Natural killer cell (primary cell): ENCODE measurements around the gene MRO. TPM values are rescaled to one million over a fixed set of nuclear protein-coding genes. Genes with fewer than 3 reads are reported as not detected.

Experiments
- ATAC-seq, 3 donors: fragments of 150-1000 bp in 2 of 3; fragments of 200-7000 bp in 1 of 3; cut with Tn5 transposase; 1 replicate in 1 of 3; 2 replicates in 2 of 3; pipeline ENCODE4 v1.10.0; 2021; ENCODE audit warnings: mild to moderate bottlenecking in 2 of 3, moderate library complexity in 2 of 3
- DNase-seq, 2 donors: peaks; one replicate each; pipeline versions ENCODE4 v3.0.0 to v3.0.0-alpha.2; 2013 to 2021; ENCODE audit warnings: mixed read lengths in 1 of 2
- H3K27ac ChIP-seq: one replicate; pipeline ENCODE4 v1.5.1; 2013; ENCODE audit warnings: mild to moderate bottlenecking, low read length
- H3K27me3 ChIP-seq: one replicate; pipeline ENCODE4 v1.6.1; 2013; ENCODE audit warnings: low read length; ENCODE audit not compliant: control insufficient read depth, insufficient read depth
- H3K36me3 ChIP-seq: one replicate; pipeline ENCODE4 v1.6.1; 2013; ENCODE audit warnings: low read length; ENCODE audit not compliant: control insufficient read depth, insufficient read depth
- H3K4me1 ChIP-seq: one replicate; pipeline ENCODE4 v1.6.1; 2013; ENCODE audit warnings: low read length; ENCODE audit not compliant: control insufficient read depth, insufficient read depth
- H3K4me3 ChIP-seq: one replicate; pipeline ENCODE4 v1.5.1; 2013; ENCODE audit warnings: low read length
- H3K9me3 ChIP-seq: one replicate; pipeline ENCODE4 v1.6.1; 2013; ENCODE audit warnings: low read length; ENCODE audit not compliant: control insufficient read depth, insufficient read depth
- H3K27ac Mint-ChIP-seq, 2 donors: one replicate each; pipeline ENCODE4 v1.8.0; 2022; ENCODE audit warnings: mild to moderate bottlenecking in 2 of 2, mixed read lengths in 2 of 2, moderate library complexity in 1 of 2
- H3K27me3 Mint-ChIP-seq, 2 donors: one replicate each; pipeline ENCODE4 v1.8.0; 2022; ENCODE audit warnings: low read depth in 2 of 2, mixed read lengths in 2 of 2
- H3K36me3 Mint-ChIP-seq: one replicate; pipeline ENCODE4 v1.8.0; 2022; ENCODE audit warnings: mixed read lengths
- H3K4me1 Mint-ChIP-seq, 2 donors: one replicate each; pipeline ENCODE4 v1.8.0; 2022; ENCODE audit warnings: mixed read lengths in 2 of 2
- H3K4me3 Mint-ChIP-seq: one replicate; pipeline ENCODE4 v1.8.0; 2022; ENCODE audit warnings: mild to moderate bottlenecking, moderate library complexity, mixed read lengths
- H3K9me3 Mint-ChIP-seq, 2 donors: one replicate each; pipeline ENCODE4 v1.8.0; 2022; ENCODE audit warnings: mixed read lengths in 2 of 2
- CTCF ChIP-seq: fragments of 200-600 bp; IDR thresholded peaks from one replicate; pipeline ENCODE4 v1.8.0; 2022; ENCODE audit warnings: antibody characterized with exemption
- WGBS: methylation state at CpG from one replicate; pipeline ENCODE4 v1.1.7; 2013; ENCODE audit warnings: missing lambda C conversion rate; ENCODE audit not compliant: insufficient coverage; 5-methylcytosine and 5-hydroxymethylcytosine counted together
- intact Hi-C: fragments of 100-400 bp; cut with micrococcal nuclease; formaldehyde crosslinking; loops from one replicate; pipeline ENCODE4 v1.14.2; 2022
- total RNA-seq, 4 donors: library from RNA; stranded (reverse); fragments of 120-200 nt in 1 of 4; gene quantifications; one replicate each; pipeline versions ENCODE4 v1.2.3 to v1.2.4, GENCODE V29; 2013 to 2022

The MRO gene
- total RNA-seq, 3 donors from 2014 or later (not counting 1 experiment from before 2014, with no cell fraction given) = not detected

DNA sequence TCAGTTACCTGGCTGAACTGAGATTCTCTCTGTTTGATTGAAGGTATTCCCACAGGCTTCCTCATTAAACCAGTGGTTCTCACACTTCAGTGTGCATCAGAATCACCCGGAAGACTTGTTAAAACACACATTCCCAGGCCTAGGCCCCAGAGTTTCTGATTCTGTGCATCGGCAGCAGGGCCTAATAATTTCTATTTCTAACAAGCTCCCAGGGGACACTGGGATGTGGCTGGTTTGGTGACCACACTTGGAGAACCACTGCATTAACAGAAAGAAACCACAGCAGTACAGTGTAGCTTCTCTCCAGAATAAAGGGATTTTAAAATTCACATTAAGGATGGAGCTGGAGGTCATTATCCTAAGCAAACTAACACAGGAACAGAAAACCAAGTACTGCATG is 6.5 kb downstream of the MRO start:
- TF ChIP-seq CTCF = no peak
- Histone ChIP-seq H3K27me3 (no peaks in the 10 kb centered on the region), H3K4me1 (no peaks in the 10 kb centered on the region), H3K4me3 (no peak overlapping the region), H3K9me3 (no peaks in the 10 kb centered on the region), H3K27ac (no peak overlapping the region), H3K36me3 (no peaks in the 10 kb centered on the region)
- intact Hi-C loops = no loop called here
- Mint-ChIP-seq H3K27me3 (peaks cover 0 to 6% of the 10 kb centered on the region in 2 donors), H3K36me3 (no peaks in the 10 kb centered on the region), H3K27ac (no peak overlapping the region), H3K4me1 (no peaks in the 10 kb centered on the region), H3K9me3 (no peaks in the 10 kb centered on the region), H3K4me3 (no peak overlapping the region)
- ATAC-seq (no peak), DNase-seq (no peak)
- WGBS = 84% methylated on average over 2 of the region's 2 CpGs

GRCh38 chr18:50812834-50813233 is 7.0 kb downstream of the MRO start:
- no peak overlapping the region for H3K27ac Mint-ChIP-seq

GRCh38 chr18:50807176-50807575 is 12.6 kb downstream of the MRO start:
- Mint-ChIP-seq H3K27ac (no peak overlapping the region), H3K4me1 (no peaks in the 10 kb centered on the region), H3K36me3 (no peaks in the 10 kb centered on the region), H3K9me3 (no peaks in the 10 kb centered on the region), H3K4me3 (no peak overlapping the region), H3K27me3 (peaks cover 0 to 5% of the 10 kb centered on the region in 2 donors)
- no peak overlapping the region for H3K4me3 ChIP-seq
- peaks cover 9% of the 10 kb centered on the region for H3K4me1 ChIP-seq
- no peaks in the 10 kb centered on the region for H3K9me3 ChIP-seq
- DNase-seq (no peak), ATAC-seq (no peak)
- WGBS = 80% methylated on average over 2 of the region's 2 CpGs
- H3K27ac ChIP-seq = no peak overlapping the region
- no peaks in the 10 kb centered on the region for H3K27me3 ChIP-seq
- H3K36me3 ChIP-seq = no peaks in the 10 kb centered on the region
- intact Hi-C loops = no loop called here
- TF ChIP-seq CTCF = no peak

More at GRCh38 chr18:50812834-50813233, 7.0 kb downstream of the MRO start:
- ATAC-seq = no peak
- H3K4me1 Mint-ChIP-seq = no peaks in the 10 kb centered on the region
- DNase-seq = no peak
- H3K9me3 ChIP-seq = no peaks in the 10 kb centered on the region
- intact Hi-C loops = no loop called here
- H3K27ac ChIP-seq = no peak overlapping the region
- no peaks in the 10 kb centered on the region for H3K9me3 Mint-ChIP-seq
- WGBS = 86% methylated on average over 2 of the region's 2 CpGs
- no peak overlapping the region for H3K4me3 ChIP-seq
- no peaks in the 10 kb centered on the region for H3K36me3 Mint-ChIP-seq
- no peak for TF ChIP-seq CTCF
- no peaks in the 10 kb centered on the region for H3K27me3 ChIP-seq
- peaks cover 0 to 6% of the 10 kb centered on the region in 2 donors for H3K27me3 Mint-ChIP-seq
- no peaks in the 10 kb centered on the region for H3K36me3 ChIP-seq
- no peak overlapping the region for H3K4me3 Mint-ChIP-seq
- no peaks in the 10 kb centered on the region for H3K4me1 ChIP-seq

GRCh38 chr18:50806208-50806616 is 13.6 kb downstream of the MRO start:
- ATAC-seq = peak in 1 of 3 donors; percentile 55
- DNase-seq = no peak
- peaks cover 0 to 5% of the 10 kb centered on the region in 2 donors for H3K27me3 Mint-ChIP-seq

More at GRCh38 chr18:50806208-50806616, 13.6 kb downstream of the MRO start:
- Histone ChIP-seq H3K9me3 (no peaks in the 10 kb centered on the region), H3K27me3 (no peaks in the 10 kb centered on the region), H3K36me3 (no peaks in the 10 kb centered on the region), H3K4me1 (peaks cover 9% of the 10 kb centered on the region), H3K4me3 (no peak overlapping the region), H3K27ac (no peak overlapping the region)
- Mint-ChIP-seq H3K36me3 (no peaks in the 10 kb centered on the region), H3K4me3 (no peak overlapping the region), H3K9me3 (no peaks in the 10 kb centered on the region), H3K27ac (no peak overlapping the region), H3K4me1 (no peaks in the 10 kb centered on the region)
- 10% methylated on average over 13 of the region's 15 CpGs for WGBS
- no peak for TF ChIP-seq CTCF
- intact Hi-C loops = no loop called here
